NCI-H446 (cell line): ENCODE measurements around the gene GUK1.

ENCODE experiments used
- DNase-seq, 2 experiments: peaks; one replicate each; lab custom pipeline; 2025; lab: John Stamatoyannopoulos, UW

GUK1 gene, protein sequence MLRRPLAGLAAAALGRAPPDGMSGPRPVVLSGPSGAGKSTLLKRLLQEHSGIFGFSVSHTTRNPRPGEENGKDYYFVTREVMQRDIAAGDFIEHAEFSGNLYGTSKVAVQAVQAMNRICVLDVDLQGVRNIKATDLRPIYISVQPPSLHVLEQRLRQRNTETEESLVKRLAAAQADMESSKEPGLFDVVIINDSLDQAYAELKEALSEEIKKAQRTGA

GRCh38 chr1:228139931-228140723, at the start of gene GUK1:
GUK1 (plus strand) TSS chr1:228140279; CDS start chr1:228140303, 24 bp downstream.
- DNase-seq = peak; percentile 98 to 100

DNA sequence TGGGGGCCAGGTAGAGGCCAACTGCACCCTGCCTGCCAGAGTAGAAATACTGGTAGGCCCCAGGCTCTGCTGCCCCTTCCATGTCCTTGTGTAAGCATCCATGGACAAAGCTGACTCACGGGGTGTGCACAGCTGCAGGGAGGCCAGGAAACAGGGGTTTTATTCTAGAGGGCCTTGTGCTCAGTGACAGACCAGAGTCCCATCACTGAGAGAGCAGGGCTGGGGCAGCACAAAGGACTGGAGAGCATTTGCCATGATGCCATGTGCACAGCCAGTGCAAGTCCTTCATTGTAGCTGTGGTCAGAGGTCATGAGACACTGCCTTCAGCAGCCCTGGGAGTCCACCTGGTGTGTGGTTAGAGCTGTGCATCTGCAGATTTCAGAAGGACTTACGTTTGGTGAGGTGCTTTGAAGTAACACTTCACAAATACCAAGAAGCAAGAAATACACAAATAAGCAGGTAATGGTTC, 49.4 kb upstream of the GUK1 start:
- no peak for DNase-seq

- no peak for DNase-seq
Measured at GRCh38 chr1:228091084-228091483, 49.0 kb upstream of the GUK1 start.

DNA sequence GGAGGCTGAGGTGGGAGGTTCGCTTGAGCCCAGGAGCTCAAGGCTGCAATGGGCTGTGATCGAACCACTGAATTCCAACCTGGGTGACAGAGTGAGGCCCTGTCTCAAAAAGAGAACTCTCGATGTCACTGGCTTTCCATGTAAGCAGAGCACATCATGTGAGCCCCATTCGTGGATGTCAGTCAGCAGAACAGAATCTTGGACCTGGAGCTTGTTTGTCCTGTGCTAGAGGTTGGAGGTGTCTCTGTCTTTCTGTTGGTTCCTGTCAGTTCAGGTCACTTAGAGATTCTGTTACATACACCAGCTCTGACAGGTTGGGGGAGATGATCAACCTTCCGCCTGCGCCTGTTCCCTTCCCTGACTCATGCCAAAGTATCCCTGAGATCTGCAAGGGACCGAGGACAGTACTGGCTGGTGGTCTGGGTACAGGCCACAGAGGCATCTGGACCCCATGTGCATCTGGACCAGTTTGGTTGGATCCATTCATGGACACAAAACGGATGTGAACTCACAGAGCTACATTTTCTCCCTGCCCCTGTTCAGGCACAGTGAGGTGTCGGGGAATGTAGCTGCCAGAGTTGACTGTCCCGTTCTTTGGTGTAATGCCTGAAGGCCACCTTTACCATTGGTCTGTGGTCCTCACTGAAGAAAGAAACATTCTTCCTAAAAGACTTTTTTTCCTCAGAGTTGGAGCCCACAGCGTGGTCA, 47.6 kb upstream of the GUK1 start:
- DNase-seq = no peak

DNA sequence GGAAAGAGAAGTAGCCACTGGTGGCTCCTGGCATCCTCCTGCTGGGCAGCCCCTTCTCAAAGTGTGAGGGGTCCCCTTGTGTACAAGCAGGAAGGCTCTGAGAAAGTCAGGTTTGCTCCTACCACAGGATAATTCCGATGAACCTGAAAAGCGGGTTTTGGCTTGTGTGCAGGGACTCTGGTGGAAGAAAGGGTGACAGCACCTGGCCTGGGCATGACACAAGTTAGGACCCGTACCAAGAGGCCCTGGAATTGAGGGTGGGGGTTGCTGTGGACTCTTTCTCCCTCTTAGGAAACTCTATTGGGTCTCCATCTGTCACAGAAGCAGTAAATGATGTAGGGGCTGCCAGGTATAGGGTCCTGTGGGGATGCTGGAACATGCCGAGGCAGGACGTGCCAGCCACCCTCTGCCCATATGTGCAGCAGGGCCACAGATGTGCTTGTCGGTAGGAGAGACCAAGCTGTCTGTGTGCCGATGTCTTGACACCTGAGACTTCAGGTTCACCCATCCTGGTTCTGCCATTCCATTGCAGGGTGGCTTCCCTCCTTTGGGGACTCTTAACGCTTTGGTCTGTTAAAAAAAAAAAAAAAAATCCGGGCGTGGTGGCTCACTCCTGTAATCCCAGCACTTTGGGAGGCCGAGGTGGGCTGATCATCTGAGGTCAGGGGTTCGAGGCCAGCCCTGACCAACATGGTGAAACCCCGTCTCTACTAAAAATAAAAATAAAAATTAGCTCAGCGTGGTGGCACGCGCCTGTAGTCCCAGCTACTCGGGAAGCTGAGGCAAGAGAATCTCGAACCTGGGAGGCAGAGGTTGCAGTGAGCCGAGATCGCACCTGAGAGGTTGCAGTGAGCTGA, 46.8 kb upstream of the GUK1 start:
- DNase-seq = no peak

DNA sequence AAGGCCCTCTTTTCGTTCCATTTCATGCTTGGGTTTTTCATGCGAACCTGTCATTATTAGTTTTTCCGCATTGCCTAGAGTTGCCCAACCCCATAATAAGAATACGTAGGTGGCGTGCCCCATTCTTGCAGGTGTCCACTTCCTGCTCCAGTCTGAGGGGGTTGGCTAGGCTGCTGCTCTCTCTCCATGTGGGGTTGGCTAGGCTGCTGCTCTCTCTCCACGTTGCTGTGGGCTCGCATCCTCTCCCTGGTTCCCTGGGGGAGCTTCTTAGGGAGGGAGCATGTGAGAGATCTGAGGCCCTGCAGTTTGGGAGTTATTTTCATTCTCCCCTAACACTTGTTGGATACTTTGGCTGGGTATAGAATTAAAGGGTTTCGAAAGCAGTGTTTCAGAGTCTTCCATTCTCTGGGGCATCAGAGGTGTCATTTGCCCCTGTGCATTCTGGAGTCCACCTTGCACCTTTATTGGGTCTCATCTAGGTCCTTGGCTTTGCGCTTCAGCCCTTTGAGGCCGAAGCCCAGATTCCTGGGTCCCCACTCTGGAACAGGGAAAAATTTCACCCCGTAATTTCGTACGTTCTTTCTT, 45.6 kb upstream of the GUK1 start:
- DNase-seq = no peak

GRCh38 chr1:228095161-228095560, 44.9 kb upstream of the GUK1 start:
- no peak for DNase-seq

GRCh38 chr1:228095938-228096337, 44.1 kb upstream of the GUK1 start:
- DNase-seq = no peak

DNA sequence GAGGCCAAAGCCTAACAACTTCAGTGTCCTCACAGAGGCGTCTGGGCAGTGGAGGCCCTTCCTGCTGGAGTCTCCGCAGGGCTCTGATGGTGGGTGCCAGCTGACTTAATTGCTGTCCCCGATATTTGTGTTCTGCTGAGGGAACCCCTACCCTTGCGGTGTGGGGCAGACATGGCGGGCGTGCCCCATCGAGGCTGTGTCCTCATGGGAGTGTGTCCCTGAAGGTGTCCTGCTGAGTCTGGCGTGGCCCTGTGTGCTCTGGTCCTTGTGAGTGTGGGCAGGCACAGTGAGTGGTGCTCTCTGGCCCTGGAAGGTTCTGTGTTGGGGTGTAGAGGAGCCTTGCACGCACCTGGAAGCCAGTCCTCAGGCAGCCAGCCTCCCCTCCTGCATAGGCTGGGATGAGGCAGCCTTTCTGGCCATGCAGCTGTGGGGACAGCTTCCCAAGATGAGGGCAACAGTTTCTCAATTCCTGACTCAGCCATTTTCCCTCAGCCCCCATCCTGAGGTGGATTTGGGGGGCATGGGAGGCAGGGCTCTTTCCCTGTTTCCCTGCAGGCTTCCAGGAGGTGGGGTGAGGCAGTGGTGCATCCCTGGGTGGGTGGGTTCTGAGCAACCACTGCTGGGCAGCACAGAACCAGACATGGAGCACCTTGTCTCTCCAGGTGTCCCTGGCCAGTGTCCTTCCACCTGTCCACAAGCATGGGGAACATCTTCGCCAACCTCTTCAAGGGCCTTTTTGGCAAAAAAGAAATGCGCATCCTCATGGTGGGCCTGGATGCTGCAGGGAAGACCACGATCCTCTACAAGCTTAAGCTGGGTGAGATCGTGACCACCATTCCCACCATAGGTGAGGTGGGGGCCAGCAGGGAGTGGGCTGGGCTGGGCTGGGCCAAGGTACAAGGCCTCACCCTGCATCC, 43.4 kb upstream of the GUK1 start:
- DNase-seq = no peak

GRCh38 chr1:228097333-228098081, 42.6 kb upstream of the GUK1 start:
- no peak for DNase-seq

- DNase-seq = no peak
Measured at GRCh38 chr1:228098323-228098931, 41.7 kb upstream of the GUK1 start.

DNA sequence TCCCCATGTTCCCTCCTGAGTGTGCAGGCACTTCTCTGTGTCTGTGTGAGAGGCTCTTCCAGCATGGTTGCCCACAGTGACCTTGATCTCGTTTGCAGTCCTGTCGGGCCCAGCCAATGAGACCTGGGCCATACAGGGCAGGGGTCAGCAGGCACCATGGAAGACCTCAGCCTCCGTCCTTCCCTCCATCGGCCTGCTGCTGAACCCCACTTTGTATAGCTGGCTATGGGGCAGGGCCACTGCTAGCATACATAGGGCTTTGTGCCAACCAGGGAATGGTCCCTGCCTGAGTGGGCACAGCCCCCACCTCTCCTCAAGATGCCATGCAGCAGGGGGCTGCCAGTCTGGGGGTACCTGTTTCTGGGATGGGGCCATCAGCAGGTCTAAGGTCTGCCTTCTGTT, 40.7 kb upstream of the GUK1 start:
- no peak for DNase-seq

DNA sequence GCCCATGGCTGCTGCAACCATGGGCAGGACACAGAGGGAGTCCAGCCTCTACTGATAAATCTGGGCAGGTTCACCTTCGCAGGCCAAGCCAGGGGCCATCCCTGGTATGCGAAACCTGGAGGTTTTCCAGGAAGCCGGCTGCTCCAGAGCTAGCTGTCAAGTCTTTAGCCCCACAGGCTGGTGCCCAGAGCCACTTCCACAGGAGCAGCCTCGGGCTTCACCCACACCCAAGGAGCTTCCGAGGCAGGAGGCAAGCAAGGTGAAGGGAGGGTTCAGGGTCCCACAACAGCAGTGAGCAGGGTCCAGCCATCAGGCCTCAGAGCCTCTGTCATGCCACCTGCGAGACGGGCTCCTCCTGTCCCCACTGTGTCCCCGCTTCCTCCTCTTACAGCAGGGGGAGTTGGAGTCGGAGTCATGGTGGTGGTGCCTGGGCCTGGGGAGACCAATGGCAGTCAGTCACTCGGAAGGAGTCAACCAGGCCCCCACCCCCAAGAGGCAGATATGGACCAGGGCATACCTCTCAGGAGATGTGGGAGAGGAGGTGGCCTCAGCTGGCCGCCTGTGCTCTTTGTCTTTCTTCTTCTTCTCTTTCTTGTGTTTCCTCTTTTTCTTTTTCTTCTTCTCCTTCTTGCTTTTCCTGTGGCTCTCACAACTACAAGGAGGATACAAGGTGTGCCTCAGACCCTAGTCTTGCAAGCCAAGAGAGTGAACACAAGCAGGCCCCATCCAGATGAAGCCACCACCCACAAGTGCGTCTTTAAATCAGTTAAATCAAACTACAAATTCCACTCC, 39.1 kb upstream of the GUK1 start:
- no peak for DNase-seq

- DNase-seq = no peak
Measured at GRCh38 chr1:228101614-228101993, 38.5 kb upstream of the GUK1 start.

DNA sequence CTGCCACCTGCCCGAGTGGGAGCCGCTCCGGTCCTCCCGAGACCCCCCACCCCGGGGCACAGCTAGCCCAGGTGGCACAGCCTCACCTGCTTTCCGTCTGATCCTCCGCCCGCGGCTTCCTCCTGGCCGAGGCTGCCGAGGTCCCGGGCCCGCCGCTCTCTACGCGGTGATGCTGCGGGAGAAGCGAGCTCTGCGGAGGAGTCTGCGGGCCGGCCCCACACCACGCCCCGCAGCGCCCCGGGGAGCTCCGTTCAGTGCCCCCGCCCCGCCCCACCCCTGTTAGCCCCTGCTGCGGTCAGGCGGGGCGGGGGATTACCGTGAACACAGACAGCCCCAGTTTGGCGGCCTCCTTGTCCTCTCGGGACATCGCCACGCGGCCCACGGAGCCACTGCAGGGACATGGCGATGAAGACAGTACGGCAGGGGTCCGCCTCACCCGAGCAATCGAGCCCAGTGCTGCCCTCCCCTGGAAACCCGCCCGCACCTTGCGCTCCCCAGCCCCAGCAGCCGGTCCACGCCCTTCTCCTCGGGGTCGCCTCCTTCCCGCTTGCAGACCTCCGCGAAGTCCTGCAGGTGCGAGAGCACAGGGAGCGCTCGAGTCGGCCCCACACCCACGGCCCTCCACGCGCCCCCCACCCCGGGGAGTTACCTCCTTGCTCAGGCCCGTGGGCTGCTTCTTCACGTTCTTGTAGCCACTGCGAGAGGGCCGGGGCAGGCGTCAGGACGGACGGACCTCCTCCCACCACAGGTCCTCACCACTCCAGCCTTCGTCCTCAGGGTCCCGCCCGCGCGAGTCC, 37.9 kb upstream of the GUK1 start:
- DNase-seq = peak in 1 of 2 experiments; percentile 26

GRCh38 chr1:228102791-228103620, 37.1 kb upstream of the GUK1 start, which contains the start of gene C1orf35:
C1orf35 (minus strand) TSS chr1:228103325; CDS start chr1:228103227, 98 bp downstream.
- peak; percentile 86 to 97 for DNase-seq
